H1 (cell line): ENCODE data around the gene KIAA1586. TPM values are rescaled to one million over a fixed set of nuclear protein-coding genes. Genes with fewer than 3 reads are reported as not detected.

ENCODE experiments used
- BACH1 ChIP-seq: IDR thresholded peaks from 2 replicates; pipeline ENCODE4 v1.6.1; 2012; ENCODE audit warnings: low read length, improper control_type of control experiment
- HDAC2 ChIP-seq, 2 experiments: fragments of 300-600 bp in 1 of 2; sonication (generic) in 1 of 2; IDR thresholded peaks; 2 replicates each; pipeline ENCODE4 v1.6.1; 2011 to 2012; ENCODE audit warnings: low read depth in 2 of 2, low read length in 2 of 2, mild to moderate bottlenecking in 2 of 2, moderate library complexity in 2 of 2, borderline replicate concordance in 1 of 2, inconsistent platforms in 1 of 2
- RNF2 ChIP-seq: fragments of 200-900, 300-1000 bp; sonication (generic); IDR thresholded peaks from 2 replicates; pipeline ENCODE4 v1.7.1; 2016; ENCODE audit warnings: borderline replicate concordance, low read depth, mild to moderate bottlenecking, antibody characterized with exemption, low read length; ENCODE audit not compliant: poor library complexity, severe bottlenecking; ENCODE audit errors: missing control alignments
- polyA plus RNA-seq, 7 experiments: library from polyadenylated mRNA; depleted of rRNA in 3 of 7; stranded (reverse) in 5 of 7; unstranded in 2 of 7; fragments of >200 nt in 5 of 7; fragments of 200-250 nt in 2 of 7; gene quantifications; 1 replicate in 5 of 7; 2 replicates in 1 of 7; 4 replicates in 1 of 7; pipeline versions ENCODE4 v1.2.1 to v1.2.3, GENCODE V29; 2011 to 2013; ENCODE audit warnings: missing spikeins in 2 of 7, mixed read lengths in 2 of 7
- total RNA-seq: library from RNA; stranded (reverse); fragmentation: NEBNext Ultra II Directional; extraction: Animal tissue kit (Norgen Biotek cat#: 25700); gene quantifications from 2 replicates; pipeline ENCODE4 v1.2.1, GENCODE V29; 2021

The KIAA1586 gene
- total and polyA plus RNA-seq, 2 of the 8 experiments (the other 6 are each of a cell fraction or from before 2014, with no cell fraction given): 2.1 to 24.4 TPM

DNA sequence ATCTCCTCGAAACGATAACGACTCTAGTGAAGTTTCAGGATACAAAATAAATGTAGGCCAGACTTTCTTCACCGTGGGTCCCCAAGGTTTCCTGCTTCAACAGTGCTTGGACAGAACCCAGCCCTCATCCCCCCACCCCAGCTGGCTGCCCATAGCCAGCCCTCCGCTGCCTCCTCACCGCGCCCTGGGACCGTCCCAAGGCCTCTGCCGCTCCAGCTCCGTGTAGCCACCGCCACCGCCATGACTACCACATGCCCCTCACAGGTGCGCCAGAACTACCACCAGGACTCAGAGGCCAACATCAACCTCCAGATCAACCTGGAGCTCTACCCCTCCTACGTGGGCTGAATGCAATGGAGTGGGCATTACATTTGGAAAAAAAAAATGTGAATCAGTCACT lies 42.2 kb upstream of the KIAA1586 start (continued):
- TF ChIP-seq RNF2 (no peak), BACH1 (no peak), HDAC2 (IDR thresholded peaks at IDR 0.05; ENCODE audit: borderline replicate concordance in 1 of 2, low read depth in 2 of 2, low read length in 2 of 2) (no peak)
- TF ChIP-seq, all 59 proteins: peak for 0
